K562 (cell line): ENCODE measurements around the gene CCSAP. TPM values are rescaled to one million over a fixed set of nuclear protein-coding genes. Genes with fewer than 3 reads are reported as not detected.

ENCODE experiments used
- ATAC-seq: fragments of 200-7000 bp; cut with Tn5 transposase; 3 replicates; pipeline ENCODE4 v1.9.1; 2020; ENCODE audit warnings: moderate library complexity
- BruUV-seq: library from RNA; stranded (reverse); fragments of 400-500 nt; replicated peaks from 2 replicates; lab custom pipeline; 2021; lab: Mats Ljungman, UMichigan
- CTCF ChIA-PET: fragments of 300-600 bp; formaldehyde crosslinking; extraction: SDS; loops from one replicate; lab custom pipeline; 2021; ENCODE audit warnings: low intra/inter-chr PET ratio; lab: Yijun Ruan, JAX
- POLR2A ChIA-PET: fragments of 300-600, 350-650 bp; sonication (Branson Sonifier 250); formaldehyde crosslinking; extraction: SDS; loops from one replicate; lab custom pipeline; 2021; ENCODE audit warnings: antibody characterized with exemption, inconsistent platforms; lab: Yijun Ruan, JAX
- DNase-seq, 4 experiments: peaks; one replicate each; pipeline versions ENCODE4 v3.0.0 to v3.0.0-alpha.2; 2011 to 2018; ENCODE audit warnings: low spot score in 3 of 4, mixed read lengths in 3 of 4; ENCODE audit errors: extremely low read depth in 1 of 4
- FAIRE-seq: peaks from 2 replicates; lab custom pipeline; 2011; peaks lifted over from hg19 to GRCh38; lab: Jason Lieb, UNC
- H2AFZ ChIP-seq: 2 replicates; pipeline ENCODE4 v1.6.0; 2011; ENCODE audit warnings: low read depth, low read length, control low read depth, inconsistent platforms
- H3K27ac ChIP-seq: fragments of 200-600 bp; 3 replicates; pipeline ENCODE4 v1.8.0; 2011; ENCODE audit warnings: low read depth, mild to moderate bottlenecking, control low read depth, inconsistent platforms, low read length, moderate library complexity, mixed read lengths; ENCODE audit errors: extremely low read depth
- H3K27me3 ChIP-seq, 2 experiments: fragments of 300-600 bp in 1 of 2; 2 replicates in 1 of 2; 3 replicates in 1 of 2; pipeline versions ENCODE4 v1.6.0 to v1.8.0; 2011; ENCODE audit warnings: inconsistent platforms in 2 of 2, low read length in 2 of 2, mild to moderate bottlenecking in 1 of 2, mixed read lengths in 1 of 2, moderate library complexity in 1 of 2; ENCODE audit not compliant: control insufficient read depth in 2 of 2, insufficient read depth in 2 of 2
- H3K36me3 ChIP-seq: fragments of 300-600 bp; 3 replicates; pipeline ENCODE4 v1.8.0; 2011; ENCODE audit warnings: mild to moderate bottlenecking, low read length, inconsistent platforms; ENCODE audit not compliant: control insufficient read depth, insufficient read depth
- H3K4me1 ChIP-seq, 2 experiments: fragments of 200-600 bp in 1 of 2; replicated peaks in 1 of 2; 2 replicates in 1 of 2; 3 replicates in 1 of 2; pipeline versions ENCODE4 v1.5.1 to v1.8.0; 2011; ENCODE audit warnings: inconsistent platforms in 2 of 2, low read length in 2 of 2, mild to moderate bottlenecking in 1 of 2, mixed read lengths in 1 of 2, moderate library complexity in 1 of 2; ENCODE audit not compliant: control insufficient read depth in 2 of 2, insufficient read depth in 2 of 2
- H3K4me2 ChIP-seq: 2 replicates; pipeline ENCODE4 v1.6.1; 2011; ENCODE audit warnings: low read length, control low read depth, inconsistent platforms, mixed read lengths; ENCODE audit not compliant: insufficient read depth
- H3K4me3 ChIP-seq: fragments of 200-600 bp; sonication (generic), shearing (Covaris generic); 2 replicates; pipeline ENCODE4 v1.5.1; 2016; ENCODE audit warnings: control low read depth, inconsistent platforms
- H3K79me2 ChIP-seq: fragments of 200-600 bp; 3 replicates; pipeline ENCODE4 v1.8.0; 2011; ENCODE audit warnings: low read length, inconsistent platforms; ENCODE audit not compliant: control insufficient read depth, insufficient read depth
- H3K9ac ChIP-seq, 2 experiments: 2 replicates each; pipeline versions ENCODE4 v1.6.0 to v1.6.1; 2011; ENCODE audit warnings: low read depth in 2 of 2, low read length in 2 of 2, control low read depth in 1 of 2, inconsistent platforms in 1 of 2, mild to moderate bottlenecking in 1 of 2, mixed read lengths in 1 of 2; ENCODE audit not compliant: insufficient read depth in 1 of 2
- H3K9me1 ChIP-seq: one replicate; pipeline ENCODE4 v1.6.0; 2011; ENCODE audit warnings: inconsistent platforms, mild to moderate bottlenecking, low read length, moderate library complexity; ENCODE audit not compliant: control insufficient read depth, insufficient read depth
- H3K9me3 ChIP-seq: replicated peaks from 2 replicates; pipeline ENCODE4 v1.5.1; 2011; ENCODE audit warnings: low read depth, low read length, inconsistent platforms; ENCODE audit not compliant: control insufficient read depth, insufficient read depth
- H4K20me1 ChIP-seq: replicated peaks from 2 replicates; pipeline ENCODE4 v1.6.1; 2011; ENCODE audit warnings: low read length, inconsistent platforms, mixed read lengths; ENCODE audit not compliant: control insufficient read depth, insufficient read depth
- COPS2 ChIP-seq: fragments of 450-650 bp; conservative IDR thresholded peaks from 2 replicates; pipeline ENCODE4 v1.6.1; 2016; ENCODE audit warnings: mild to moderate bottlenecking, moderate library complexity
- CTCFL ChIP-seq: IDR thresholded peaks from 2 replicates; pipeline ENCODE4 v1.6.1; 2011; ENCODE audit warnings: borderline replicate concordance, low read depth, mild to moderate bottlenecking, moderate library complexity, low read length; ENCODE audit not compliant: insufficient read depth, poor library complexity, severe bottlenecking
- HIVEP1 ChIP-seq: fragments of 250-450 bp; sonication (Bioruptor Pico); IDR thresholded peaks from 2 replicates; pipeline ENCODE4 v1.4.0; 2020; ENCODE audit warnings: mild to moderate bottlenecking
- HLTF ChIP-seq: fragments of 450-650 bp; IDR thresholded peaks from 2 replicates; pipeline ENCODE4 v1.6.1; 2016
- HOMEZ ChIP-seq: fragments of 250-450 bp; sonication (Bioruptor Pico); IDR thresholded peaks from 2 replicates; pipeline ENCODE4 v1.4.0; 2020; ENCODE audit warnings: mild to moderate bottlenecking, moderate library complexity
- MCM7 ChIP-seq, 2 experiments: fragments of 450-650 bp; IDR thresholded peaks; 2 replicates each; pipeline ENCODE4 v1.6.1; 2016 to 2018
- MYC ChIP-seq, 2 experiments: fragments of 250-450 bp in 1 of 2; sonication (Bioruptor Pico) in 1 of 2; IDR thresholded peaks; 2 replicates each; pipeline versions ENCODE4 v1.5.1 to v1.6.1; 2012 to 2021; ENCODE audit warnings: low read depth in 2 of 2, borderline replicate concordance in 1 of 2, improper control_type of control experiment in 1 of 2, low read length in 1 of 2, mild to moderate bottlenecking in 1 of 2, moderate library complexity in 1 of 2
- POLR2H ChIP-seq: IDR thresholded peaks from 2 replicates; pipeline ENCODE4 v1.6.1; 2016; ENCODE audit warnings: missing genetic modification characterization, low read depth, mild to moderate bottlenecking, control low read depth, missing compliant biosample characterization, moderate library complexity
- POLR3A ChIP-seq: IDR thresholded peaks from 2 replicates; pipeline ENCODE4 v1.6.1; 2011; ENCODE audit warnings: borderline replicate concordance, mild to moderate bottlenecking, moderate library complexity; ENCODE audit not compliant: insufficient read length, insufficient read depth; ENCODE audit errors: extremely low read depth
- SAP30 ChIP-seq: fragments of 200-600 bp; sonication (generic); IDR thresholded peaks from 2 replicates; pipeline ENCODE4 v1.6.1; 2012; ENCODE audit warnings: borderline replicate concordance, low read depth, mild to moderate bottlenecking, moderate library complexity, low read length, control low read depth, inconsistent platforms; ENCODE audit not compliant: insufficient read depth, poor library complexity, severe bottlenecking
- SMC3 ChIP-seq: conservative IDR thresholded peaks from 2 replicates; pipeline ENCODE4 v1.6.1; 2011; ENCODE audit warnings: low read depth, low read length, improper control_type of control experiment; ENCODE audit not compliant: insufficient read depth
- TRIM24 ChIP-seq, 2 experiments: fragments of 450-650 bp; IDR thresholded peaks; 2 replicates each; pipeline ENCODE4 v1.6.1; 2016
- TRIM28 ChIP-seq: fragments of 450-650 bp; IDR thresholded peaks from 2 replicates; pipeline ENCODE4 v1.6.1; 2017
- ZNF316 ChIP-seq: fragments of 450-650 bp; IDR thresholded peaks from 2 replicates; pipeline ENCODE4 v1.6.1; 2016
- ZNF785 ChIP-seq: fragments of 250-450 bp; sonication (Bioruptor Pico); IDR thresholded peaks from 2 replicates; pipeline ENCODE4 v1.4.0; 2020; ENCODE audit warnings: mild to moderate bottlenecking
- WGBS: fragments of 100-300 bp; shearing (Covaris generic); methylation state at CpG from one replicate; pipeline ENCODE4 v1.1.6; 2016; ENCODE audit warnings: low coverage, mixed read lengths; ENCODE audit not compliant: insufficient coverage; ENCODE audit errors: missing lambda C conversion rate; 5-methylcytosine and 5-hydroxymethylcytosine counted together
- in situ Hi-C: fragments of 300-500 bp; cut with MboI; formaldehyde crosslinking; loops from 4 replicates; pipeline ENCODE4 v1.15.0; 2018; ENCODE audit warnings: inconsistent platforms, mixed read lengths
- intact Hi-C: fragments of 100-400 bp; cut with micrococcal nuclease; formaldehyde crosslinking; loops from 2 replicates; pipeline ENCODE4 v1.14.2; 2022
- polyA plus RNA-seq, 8 experiments: library from polyadenylated mRNA; depleted of rRNA in 4 of 8; stranded (reverse) in 5 of 8; unstranded in 3 of 8; fragments of >200 nt; fragmentation: Nextera tagmentation in 2 of 8; fragmentation: Illumina TruSeq in 1 of 8; extraction: Ambion mirVana in 2 of 8; extraction: Trizol in 1 of 8; gene quantifications; 2 replicates each; pipeline versions ENCODE4 v1.2.1 to v1.2.3, GENCODE V29; 2011 to 2014; ENCODE audit warnings: inconsistent platforms in 1 of 8, missing spikeins in 1 of 8
- total RNA-seq, 7 experiments: library from RNA; depleted of rRNA in 6 of 7; stranded (reverse); fragments of >200 nt in 6 of 7; fragmentation: Illumina TruSeq in 2 of 7; extraction: Trizol in 2 of 7; gene quantifications; 2 replicates each; pipeline versions ENCODE4 v1.2.1 to v1.2.3, GENCODE V29; 2011 to 2021; ENCODE audit warnings: low replicate concordance in 1 of 7

CCSAP gene
- total and polyA plus RNA-seq, 9 of the 15 experiments (the other 6 are each of a cell fraction or from before 2014, with no cell fraction given) = 3.6 to 15.9 (median 9.5) TPM

- 80% methylated on average over 4 of the region's 4 CpGs for WGBS
- H3K9ac ChIP-seq = no peak overlapping the region
- H2AFZ ChIP-seq = no peak overlapping the region
- peaks cover 14% of the 10 kb centered on the region; the same call in 2 of the 3 replicates for H3K36me3 ChIP-seq
- intact Hi-C loops = no loop called here
- H3K4me1 ChIP-seq = peaks cover 17 to 24% of the 10 kb centered on the region in 2 experiments; a peak in 4 of 5 replicates
- TF ChIP-seq SMC3 (no peak), HLTF (no peak), MCM7 (IDR thresholded peaks at IDR 0.05) (no peak), COPS2 (no peak), POLR3A (no peak), MYC (IDR thresholded peaks at IDR 0.05; ENCODE audit: low read depth, low read length) (no peak), MYC (CRISPR knock-in tag; IDR thresholded peaks at IDR 0.05; ENCODE audit: borderline replicate concordance, low read depth) (no peak), HOMEZ (CRISPR knock-in tag) (no peak), POLR2H (tag) (no peak), TRIM24 (IDR thresholded peaks at IDR 0.05) (peak in 1 of 2 experiments; percentile 70; a peak in 2 of 4 replicates), SAP30 (no peak), HIVEP1 (CRISPR knock-in tag) (no peak), ZNF785 (CRISPR knock-in tag) (no peak), ZNF316 (peak; percentile 67), TRIM28 (0 out of 2 replicates have a peak, but pooled peaks have one; percentile 38), CTCFL (no peak)
- H3K9me1 ChIP-seq = no peaks in the 10 kb centered on the region
- ChIA-PET POLR2A (interaction anchor here (0.6 to 1.1 kb wide), 2 partner anchors 11 to 169 kb away, joined by 3 read pairs; partner anchors contain the start of gene NUP133), CTCF (no interaction called here)
- no peak for ATAC-seq
- peaks cover 74% of the 10 kb centered on the region for H3K79me2 ChIP-seq
- no TSS peak for BruUV-seq
- 0 out of 2 replicates have a peak, but pooled peaks cover 4% of the 10 kb centered on the region for H4K20me1 ChIP-seq
- H3K27me3 ChIP-seq = no peaks in the 10 kb centered on the region
- H3K27ac ChIP-seq = no peak overlapping the region
- no peaks in the 10 kb centered on the region; the same call in 1 of the 2 replicates for H3K9me3 ChIP-seq
- in situ Hi-C loops = no loop called here
- peak overlapping the region; percentile 30 for H3K4me2 ChIP-seq
- no peak for DNase-seq
- H3K4me3 ChIP-seq = no peak overlapping the region
- no peak for FAIRE-seq
Measured at GRCh38 chr1:229339086-229339485, 3.8 kb downstream of the CCSAP start.
